ENCODE data around the gene CCN5.
A peak's percentile ranks its signal among the peaks of the same experiment; 100 is the strongest.
"Not testable (repeated sequence)": the region's sequence is repeated elsewhere in the genome, so short reads cannot be mapped to it uniquely, and the experiment has no call there.

CCN5 gene, protein sequence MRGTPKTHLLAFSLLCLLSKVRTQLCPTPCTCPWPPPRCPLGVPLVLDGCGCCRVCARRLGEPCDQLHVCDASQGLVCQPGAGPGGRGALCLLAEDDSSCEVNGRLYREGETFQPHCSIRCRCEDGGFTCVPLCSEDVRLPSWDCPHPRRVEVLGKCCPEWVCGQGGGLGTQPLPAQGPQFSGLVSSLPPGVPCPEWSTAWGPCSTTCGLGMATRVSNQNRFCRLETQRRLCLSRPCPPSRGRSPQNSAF

DNA sequence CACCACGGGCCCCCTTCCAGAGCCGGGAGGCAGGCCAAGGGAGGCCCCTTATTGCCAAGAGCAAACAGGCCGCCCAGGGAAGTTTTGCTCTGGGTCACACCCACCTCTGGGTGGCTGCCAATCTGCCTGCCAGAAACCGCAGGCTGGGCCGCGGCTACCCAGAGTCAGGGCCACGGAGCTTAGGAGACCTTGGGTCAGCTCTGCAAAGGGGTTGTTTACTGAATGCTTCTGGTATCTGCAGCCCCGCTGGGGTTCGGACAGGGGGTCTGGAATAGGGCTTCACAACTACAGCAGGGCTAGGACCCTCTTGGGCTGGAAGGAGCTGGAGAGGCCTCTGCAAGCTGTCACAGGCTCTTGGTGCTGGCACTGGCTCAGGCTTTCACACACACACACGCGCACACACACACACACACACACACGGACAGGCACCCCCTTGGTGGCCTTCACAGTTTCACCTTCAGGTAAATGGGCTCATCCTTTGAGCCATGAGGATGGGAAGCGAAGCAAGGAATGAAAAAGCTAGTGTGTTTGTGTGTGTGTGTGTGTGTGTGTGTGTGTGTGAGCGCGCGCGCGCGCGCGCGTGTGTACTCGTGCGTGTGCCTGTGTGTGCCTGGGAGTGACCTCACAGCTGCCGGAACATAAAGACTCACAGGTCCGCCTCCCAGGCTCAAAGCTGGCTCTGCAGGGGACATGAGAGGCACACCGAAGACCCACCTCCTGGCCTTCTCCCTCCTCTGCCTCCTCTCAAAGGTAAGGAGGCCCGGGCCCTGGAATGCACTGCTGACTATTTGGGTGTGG is at the start of gene CCN5:
TSS of gene CCN5 (plus strand) at position 669 of the 798 bp plus-strand sequence. CDS start at position 691, 22 bp downstream.
- DNase-seq, result peak; percentile 61

GRCh38 chr20:44666066-44666465 is 49.1 kb upstream of the CCN5 start:
- DNase-seq, result no peak

DNA sequence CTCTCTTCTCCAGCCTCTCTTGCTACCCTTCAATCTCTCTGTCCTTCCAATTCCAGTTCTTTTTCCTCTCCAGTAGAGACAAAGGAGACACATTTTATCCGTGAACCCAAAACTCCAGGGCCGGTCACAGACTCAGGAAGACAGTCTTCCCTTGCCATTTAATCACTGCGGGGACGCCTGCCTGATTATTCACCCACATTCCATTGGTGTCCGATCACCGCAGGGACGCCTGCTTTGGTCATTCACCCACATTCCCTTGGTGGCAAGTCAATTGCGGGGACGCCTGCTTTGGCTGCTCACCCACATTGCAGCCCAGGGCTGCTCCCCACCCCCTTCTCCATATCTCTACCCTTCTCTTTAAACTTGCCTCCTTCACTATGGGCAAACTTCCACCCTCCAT is 44.3 kb upstream of the CCN5 start:
- not testable (repeated sequence) for DNase-seq

DNA sequence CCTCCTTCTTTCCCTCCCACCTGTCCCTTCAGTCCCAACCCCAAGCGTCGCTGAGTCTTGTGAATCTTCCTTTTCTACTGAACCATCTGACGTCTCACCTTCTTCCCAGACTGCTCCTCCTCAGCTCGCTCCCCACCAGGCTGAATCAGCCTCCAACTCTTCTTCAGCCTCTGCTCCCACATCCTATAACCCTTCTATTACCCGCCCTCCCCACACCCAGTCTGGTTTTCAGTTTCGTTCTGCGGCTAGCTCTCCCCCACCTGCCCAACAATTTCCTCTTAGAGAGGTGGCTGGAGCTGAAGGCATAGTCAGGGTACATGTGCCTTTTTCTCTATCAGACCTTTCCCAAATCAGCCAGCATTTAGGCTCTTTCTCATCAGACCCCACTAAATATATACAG is 43.6 kb upstream of the CCN5 start:
- not testable (repeated sequence) for DNase-seq

GRCh38 chr20:44672318-44672902 is 42.8 kb upstream of the CCN5 start:
- not testable (repeated sequence) for DNase-seq

DNA sequence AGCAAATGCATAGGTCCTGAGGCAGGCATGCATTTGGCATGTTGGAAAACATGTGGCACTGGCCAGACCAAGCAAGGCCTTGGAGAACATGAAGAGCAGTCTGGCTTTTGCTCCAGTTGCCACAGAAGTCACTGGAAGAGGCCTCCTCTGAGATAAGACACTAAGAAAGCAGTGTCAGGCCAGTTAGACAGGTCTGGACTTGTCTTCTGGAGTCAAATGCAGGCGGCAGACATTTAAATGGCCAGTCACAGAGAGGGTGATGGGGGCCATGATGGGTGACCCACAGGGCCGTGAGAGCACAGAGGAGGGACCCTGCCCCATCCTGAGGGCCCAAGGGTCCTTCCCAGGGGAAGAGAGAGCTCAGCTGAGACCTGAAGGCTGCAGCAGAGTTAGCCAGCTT is 36.9 kb upstream of the CCN5 start:
- DNase-seq, result peak; percentile 11

DNA sequence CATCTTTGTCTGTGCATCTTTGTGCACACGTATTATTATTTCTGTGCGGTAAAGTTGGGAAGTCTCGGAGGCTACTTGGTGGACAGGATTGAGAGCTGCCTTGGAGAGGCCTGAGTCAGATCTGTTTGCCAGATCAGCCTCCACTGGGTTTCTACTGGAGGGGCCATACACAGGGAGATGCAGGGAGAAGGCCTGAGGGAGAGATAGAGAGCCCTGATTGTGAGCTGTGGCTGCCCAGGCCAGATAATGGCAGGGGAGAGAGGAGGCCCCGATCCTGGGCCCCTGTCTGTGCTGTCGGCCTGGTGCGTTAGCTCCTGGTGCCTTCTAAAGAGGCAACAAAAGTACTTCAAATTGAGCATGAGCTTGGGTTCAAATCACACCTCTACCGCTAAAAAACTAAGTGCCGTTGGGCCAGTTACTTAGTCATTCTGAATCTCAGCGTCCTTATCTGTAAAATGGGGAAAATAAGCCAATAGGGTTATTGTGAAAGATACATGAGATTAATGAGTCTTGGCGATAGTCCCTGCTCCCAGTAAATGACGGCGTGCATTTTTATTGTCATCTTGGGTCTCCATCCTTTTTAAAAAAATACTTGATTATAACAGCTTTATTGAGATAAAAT is 36.1 kb upstream of the CCN5 start:
- DNase-seq, result no peak

- DNase-seq, result no peak
Measured at GRCh38 chr20:44681796-44682566, 33.2 kb upstream of the CCN5 start.

DNA sequence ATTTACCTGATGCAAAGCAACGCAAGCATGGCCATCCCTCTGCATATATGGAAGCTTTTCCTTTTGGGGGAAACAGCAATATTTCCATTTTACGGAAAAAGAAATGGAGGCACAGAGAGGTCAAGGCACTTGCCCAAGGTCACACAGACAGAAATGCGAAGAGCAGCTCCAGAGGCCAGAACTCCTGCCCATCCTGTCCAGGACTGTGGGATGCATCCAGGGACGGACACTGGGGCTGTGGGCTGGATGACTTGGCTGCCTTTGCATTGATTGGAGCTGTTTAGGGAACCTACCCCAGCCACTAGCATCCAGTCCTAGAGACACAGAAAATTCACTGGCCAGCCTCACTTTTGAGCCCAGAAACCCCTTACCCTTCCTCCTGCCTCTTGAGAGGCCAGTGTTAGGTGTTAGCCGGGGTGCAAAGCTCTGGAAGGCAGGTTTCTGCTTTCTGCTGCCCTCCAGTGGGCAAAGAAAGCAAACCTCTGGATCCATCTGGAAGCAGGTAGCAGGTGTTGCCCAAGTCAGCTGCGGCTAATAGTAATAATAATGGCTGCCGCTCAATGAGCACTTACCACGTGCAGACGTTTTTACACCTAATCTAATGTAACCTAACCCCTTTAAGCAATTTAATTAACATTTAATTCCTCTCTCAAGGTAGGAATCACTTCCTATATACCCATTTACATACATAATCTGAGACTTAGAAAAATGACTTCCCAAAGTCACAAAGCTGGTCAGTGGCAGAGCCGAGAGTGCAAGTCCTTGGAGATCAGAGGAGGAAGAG is 31.7 kb upstream of the CCN5 start:
- DNase-seq, result peak; percentile 67

DNA sequence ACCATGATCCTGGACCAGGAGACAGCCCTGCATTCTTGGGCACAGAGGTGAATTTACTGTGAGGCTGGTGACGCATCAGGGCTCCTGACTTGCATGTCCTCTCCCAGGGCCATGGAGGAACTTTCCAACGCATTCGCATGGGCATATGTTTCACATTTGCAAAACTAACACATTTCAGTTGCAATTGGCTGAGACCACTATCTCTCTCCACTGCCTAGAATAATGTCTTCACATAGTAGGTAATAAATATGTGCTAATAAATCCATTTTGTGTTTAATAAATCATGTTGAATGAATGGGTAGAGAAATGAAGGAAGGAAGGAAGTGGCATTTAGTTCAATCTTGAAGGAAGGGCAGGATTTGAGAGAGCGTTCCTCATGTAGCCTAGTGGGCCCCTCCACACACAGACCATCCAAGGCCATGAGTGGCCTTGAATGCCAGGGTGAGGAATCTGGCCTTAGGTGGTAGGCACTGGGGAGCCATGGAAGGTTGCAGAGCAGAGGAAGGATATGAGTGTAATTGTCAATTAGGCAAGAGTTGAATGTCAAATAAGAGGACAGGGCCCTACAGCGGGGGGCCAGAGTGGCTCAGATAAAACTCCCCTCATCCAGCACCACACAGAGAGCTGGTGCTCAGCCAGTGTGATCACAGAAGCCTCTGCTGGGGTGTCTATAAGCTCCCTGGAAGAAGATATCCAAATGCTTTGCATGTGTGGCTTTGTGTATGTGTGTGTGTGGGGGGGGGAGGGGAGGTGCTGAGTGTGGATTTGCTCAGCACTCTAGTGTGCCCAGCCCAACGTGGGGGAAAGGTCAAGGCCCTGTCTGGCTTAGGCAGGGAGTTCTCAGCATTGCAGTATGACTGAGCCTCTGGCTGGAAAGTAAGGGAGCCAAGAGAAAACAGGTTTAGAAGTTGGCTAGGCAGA is 30.9 kb upstream of the CCN5 start:
- no peak for DNase-seq

DNA sequence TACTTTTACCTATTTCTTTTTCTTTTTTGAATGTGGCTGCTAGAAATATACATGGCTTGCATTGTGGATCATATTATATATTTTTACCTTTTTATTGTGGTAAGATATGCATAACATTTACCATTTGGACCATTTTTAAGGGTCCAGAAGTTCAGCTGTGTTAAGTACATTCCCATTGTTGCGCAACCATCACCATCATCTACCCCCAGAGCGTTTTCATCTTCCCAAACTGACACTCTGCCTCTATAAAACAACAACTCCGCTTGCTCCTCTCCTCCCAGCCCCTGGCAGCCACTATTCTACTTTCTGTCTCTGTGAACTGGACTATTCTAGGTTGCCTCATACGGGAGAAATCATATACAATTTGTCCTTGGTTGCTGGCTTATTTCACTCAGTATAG is 28.2 kb upstream of the CCN5 start:
- DNase-seq, result no peak

DNA sequence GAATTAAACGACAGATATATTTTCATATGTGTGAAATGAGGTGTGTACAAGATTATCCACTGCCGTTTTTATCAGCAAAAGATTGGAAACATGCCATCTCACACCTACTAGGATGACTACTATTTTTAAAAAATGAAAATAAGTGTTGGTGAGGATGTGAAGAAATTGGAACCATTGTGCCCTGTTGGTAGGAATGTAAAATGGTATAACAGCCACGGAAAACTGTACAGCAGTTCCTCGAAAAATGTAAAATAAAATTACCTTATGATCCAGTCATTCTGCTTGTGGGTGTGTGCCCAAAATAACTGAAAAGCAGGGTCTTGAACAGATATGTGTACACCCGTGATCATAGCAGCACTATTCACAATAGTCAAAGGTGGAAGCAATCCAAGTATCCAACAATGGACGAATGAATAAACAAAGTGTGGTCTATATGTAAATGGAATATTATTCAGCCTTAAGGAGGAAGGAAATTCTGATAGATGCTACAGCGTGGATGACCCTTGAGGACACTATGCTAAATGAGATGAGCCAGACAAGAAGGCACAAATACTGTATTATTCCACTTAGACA is 27.0 kb upstream of the CCN5 start:
- no peak for DNase-seq

DNA sequence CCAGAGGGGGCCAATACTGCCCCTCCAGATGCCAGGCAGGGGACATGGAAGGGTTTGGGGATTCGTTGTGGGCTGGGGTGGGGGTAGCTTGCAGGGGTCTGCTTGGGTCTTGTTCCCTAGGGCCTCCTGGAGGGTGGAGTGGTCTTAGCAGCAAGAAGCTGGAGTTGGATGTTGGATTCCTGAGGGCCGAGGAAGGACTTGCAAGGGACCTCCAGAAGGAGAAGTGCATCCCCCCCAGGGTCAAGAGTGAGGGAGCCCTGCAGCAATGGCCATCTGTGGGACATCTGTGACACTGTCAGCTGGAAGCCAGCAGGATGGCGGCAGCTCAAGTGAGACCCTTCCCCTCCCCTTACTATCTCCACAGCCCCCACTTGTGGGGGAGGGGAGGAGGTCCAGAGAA is 25.4 kb upstream of the CCN5 start:
- no peak for DNase-seq

DNA sequence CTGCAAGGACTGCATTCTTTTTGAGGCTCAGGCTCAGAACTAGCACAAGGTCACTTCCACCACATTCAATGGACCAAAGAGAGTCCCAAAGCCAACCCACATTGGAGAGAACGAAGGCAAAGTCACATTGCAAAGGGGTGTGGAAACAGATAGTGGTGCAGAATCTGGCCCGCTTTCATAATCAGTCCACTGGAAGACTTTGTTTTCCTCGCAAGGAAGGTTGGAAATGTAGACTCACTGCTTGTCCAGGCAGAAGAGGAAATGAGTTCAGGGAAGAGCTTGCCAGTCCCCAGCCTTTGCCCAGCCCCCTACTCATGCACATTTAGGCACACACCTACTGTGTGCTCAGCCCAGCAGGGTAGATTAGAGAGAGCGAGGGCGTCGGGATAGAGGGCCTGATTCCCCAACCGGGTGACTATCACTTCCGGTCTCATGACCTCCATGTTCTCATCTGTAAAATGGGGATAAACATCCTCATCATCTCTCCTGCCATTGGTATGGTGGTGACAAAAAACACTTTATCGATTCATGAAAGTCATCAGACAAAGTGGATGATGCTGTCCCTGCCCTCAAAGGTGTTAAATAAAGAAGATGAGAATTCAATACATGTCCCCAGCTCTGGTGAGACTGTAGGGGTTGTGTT is 24.3 kb upstream of the CCN5 start:
- DNase-seq, result no peak

GRCh38 chr20:44691424-44692423 is 23.4 kb upstream of the CCN5 start:
- DNase-seq, result no peak

DNA sequence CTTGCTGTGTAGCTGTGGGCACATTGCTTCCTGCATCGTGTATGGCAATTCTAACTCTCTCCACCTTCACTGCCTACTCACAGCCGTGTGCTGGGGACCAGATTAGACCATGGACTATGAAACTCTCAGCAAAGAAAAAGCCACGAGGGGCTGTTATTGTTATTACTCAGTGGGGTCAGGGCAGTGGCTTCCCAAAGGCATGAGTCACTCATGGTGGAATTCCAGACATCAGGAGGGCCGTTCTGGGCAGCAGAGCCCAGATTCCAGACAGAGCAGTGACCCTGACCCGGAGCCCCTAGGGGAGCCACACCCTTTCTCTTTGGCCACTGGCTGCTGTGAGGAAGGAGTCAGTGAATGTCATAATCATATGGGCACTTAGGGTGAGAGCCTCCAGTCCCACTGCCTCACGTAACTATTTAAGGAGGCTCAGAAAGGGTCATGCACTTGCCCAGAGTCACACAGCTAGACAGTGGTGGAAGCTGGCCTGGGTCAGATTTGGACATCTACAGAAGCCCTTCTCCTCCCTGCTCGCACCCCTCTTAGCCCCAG is 22.2 kb upstream of the CCN5 start:
- no peak for DNase-seq

DNA sequence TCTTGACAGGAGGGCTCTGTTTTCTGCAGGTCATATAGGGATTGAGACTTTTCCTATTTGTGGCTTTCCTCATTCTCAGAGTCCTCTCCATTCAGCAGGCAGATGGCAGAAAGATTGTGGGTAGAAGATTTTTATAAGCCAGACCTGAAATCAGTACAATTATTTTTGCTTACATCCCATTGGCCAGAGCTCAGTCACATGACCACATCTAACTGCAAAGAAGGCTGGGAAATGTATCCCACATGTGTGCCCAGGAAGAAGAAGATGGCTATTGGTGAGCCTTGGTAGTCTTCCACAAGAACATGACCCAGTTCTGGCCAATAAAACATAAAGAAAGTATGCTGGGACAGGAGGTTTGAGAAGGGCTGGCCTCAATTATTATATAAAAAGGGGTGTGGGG is 21.5 kb upstream of the CCN5 start:
- no peak for DNase-seq

- DNase-seq, result no peak
Measured at GRCh38 chr20:44694159-44694558, 21.0 kb upstream of the CCN5 start.

Data from NCI-H69 (cell line).